ENCODE measurements around the gene NEUROD2. TPM values are rescaled to one million over a fixed set of nuclear protein-coding genes. Genes with fewer than 3 reads are reported as not detected.

The NEUROD2 gene
- total RNA-seq, 1 experiment from 2014 or later = not detected

GRCh38 chr17:39641883-39642282, 34.2 kb upstream of the NEUROD2 start:
- ChIA-PET CTCF (no interaction called here), POLR2A (ENCODE audit: unreplicated experiment) (no interaction called here)
- Histone ChIP-seq H3K9ac (ENCODE audit: low read length) (no peak overlapping the region), H3F3A (ENCODE audit: low read length, unreplicated experiment) (no peaks in the 10 kb centered on the region), H3K4me2 (ENCODE audit: low read length) (no peak overlapping the region), H3K79me2 (ENCODE audit: low read length) (peaks cover 68% of the 10 kb centered on the region), H3K36me3 (ENCODE audit: low read depth, low read length) (no peaks in the 10 kb centered on the region), H3K9me2 (replicated peaks; ENCODE audit: low read length) (no peaks in the 10 kb centered on the region), H3K4me3 (ENCODE audit: low read length) (no peak overlapping the region), H3K27ac (ENCODE audit: low read length) (no peak overlapping the region), H3K27me3 (ENCODE audit: low read length) (no peaks in the 10 kb centered on the region), H3K9me3 (ENCODE audit: low read length) (no peaks in the 10 kb centered on the region), H2AFZ (ENCODE audit: low read length) (no peak overlapping the region), H3K4me1 (ENCODE audit: insufficient read depth, low read length) (peaks cover 13% of the 10 kb centered on the region; the same call in 1 of the 2 replicates), H4K20me1 (ENCODE audit: low read length) (no peaks in the 10 kb centered on the region)
- intact Hi-C loops (cut with micrococcal nuclease) = no loop called here
- ATAC-seq (no peak), DNase-seq (no peak)
- BruUV-seq (replicated peaks) = no TSS peak
- TF ChIP-seq EZH2 (IDR thresholded peaks at IDR 0.05; ENCODE audit: low read length, unreplicated experiment) (no peak), EZH2phosphoT487 (IDR thresholded peaks at IDR 0.05; ENCODE audit: borderline replicate concordance, low read length) (no peak), CTCF (conservative IDR thresholded peaks at IDR 0.05; ENCODE audit: low read depth, low read length) (no peak)

GRCh38 chr17:39641097-39641496, 33.4 kb upstream of the NEUROD2 start:
- no peak for ATAC-seq
- no peaks in the 10 kb centered on the region for H4K20me1 ChIP-seq (ENCODE audit: low read length)

More at GRCh38 chr17:39641097-39641496, 33.4 kb upstream of the NEUROD2 start:
- Histone ChIP-seq H3K4me2 (ENCODE audit: low read length) (no peak overlapping the region), H3K4me1 (ENCODE audit: insufficient read depth, low read length) (peaks cover 19% of the 10 kb centered on the region), H2AFZ (ENCODE audit: low read length) (no peak overlapping the region), H3K36me3 (ENCODE audit: low read depth, low read length) (no peaks in the 10 kb centered on the region), H3K79me2 (ENCODE audit: low read length) (peaks cover 70% of the 10 kb centered on the region), H3K4me3 (ENCODE audit: low read length) (no peak overlapping the region), H3F3A (ENCODE audit: low read length, unreplicated experiment) (no peaks in the 10 kb centered on the region), H3K9me3 (ENCODE audit: low read length) (no peaks in the 10 kb centered on the region), H3K27ac (ENCODE audit: low read length) (no peak overlapping the region), H3K9me2 (replicated peaks; ENCODE audit: low read length) (no peaks in the 10 kb centered on the region), H3K9ac (ENCODE audit: low read length) (no peak overlapping the region), H3K27me3 (ENCODE audit: low read length) (no peaks in the 10 kb centered on the region)
- BruUV-seq (replicated peaks) = no TSS peak
- POLR2A ChIA-PET (ENCODE audit: unreplicated experiment) = no interaction called here
- CTCF ChIA-PET = interaction anchor here (0.6 kb wide), 1 partner anchor 677 kb away, joined by 5 read pairs; no protein-coding TSS in a partner anchor
- TF ChIP-seq EZH2 (IDR thresholded peaks at IDR 0.05; ENCODE audit: low read length, unreplicated experiment) (no peak), EZH2phosphoT487 (IDR thresholded peaks at IDR 0.05; ENCODE audit: borderline replicate concordance, low read length) (no peak), CTCF (conservative IDR thresholded peaks at IDR 0.05; ENCODE audit: low read depth, low read length) (no peak)
- no peak for DNase-seq
- intact Hi-C loops (cut with micrococcal nuclease) = no loop called here

All from PC-3 (cell line).